Transverse colon (tissue), 4 donors: ENCODE measurements around the gene ACTR3C.

Source experiments
- CTCF ChIP-seq, 5 experiments: fragments of 200-600 bp in 3 of 5; fragments of 450-650 bp in 2 of 5; sonication (generic) in 3 of 5; IDR thresholded peaks; 1 replicate in 2 of 5; 2 replicates in 3 of 5; pipeline ENCODE4 v1.5.1; 2016 to 2017; ENCODE audit warnings: antibody characterized with exemption in 5 of 5, inconsistent platforms in 3 of 5, mild to moderate bottlenecking in 2 of 5, moderate library complexity in 1 of 5
- POLR2A ChIP-seq: fragments of 450-650 bp; IDR thresholded peaks from one replicate; pipeline ENCODE4 v1.6.1; 2016; ENCODE audit warnings: antibody characterized with exemption, mild to moderate bottlenecking, moderate library complexity
- POLR2AphosphoS5 ChIP-seq, 3 donors: sonication (generic); formaldehyde crosslinking; IDR thresholded peaks; one replicate each; pipeline ENCODE4 v1.6.1; 2016; ENCODE audit warnings: antibody characterized with exemption in 3 of 3

GRCh38 chr7:150317748-150318444 is 5.4 kb downstream of the ACTR3C start:
- TF ChIP-seq CTCF (IDR thresholded peaks at IDR 0.05) (no peak), POLR2AphosphoS5 (IDR thresholded peaks at IDR 0.05) (no peak), POLR2A (no peak)
